Measurements from ENCODE around the gene OR1M1.

OR1M1 gene

GRCh38 chr19:9132422-9132821 lies 45.6 kb downstream of the OR1M1 start:
- no peaks in the 10 kb centered on the region for H3K9me3 ChIP-seq (ENCODE audit: control insufficient read depth, insufficient read depth, low read length)
- no peaks in the 10 kb centered on the region for H3F3A ChIP-seq (ENCODE audit: control insufficient read depth, insufficient read depth)
- no peaks in the 10 kb centered on the region for H3K4me1 ChIP-seq (ENCODE audit: control insufficient read depth, low read length)
- H3K4me3 ChIP-seq (ENCODE audit: low read length), result no peak overlapping the region
- H3K36me3 ChIP-seq (ENCODE audit: control insufficient read depth, low read length), result no peaks in the 10 kb centered on the region
- no peaks in the 10 kb centered on the region for H3K9me2 ChIP-seq (replicated peaks; ENCODE audit: control insufficient read depth, low read length)
- H3K4me2 ChIP-seq (ENCODE audit: low read length), result no peak overlapping the region
- no peaks in the 10 kb centered on the region for H4K20me1 ChIP-seq (ENCODE audit: control insufficient read depth, insufficient read depth, low read depth, low read length)
- H3K79me2 ChIP-seq (ENCODE audit: control insufficient read depth, low read length), result no peaks in the 10 kb centered on the region
- H3K27ac ChIP-seq (ENCODE audit: low read depth, low read length), result no peak overlapping the region
- TF ChIP-seq EZH2phosphoT487 (IDR thresholded peaks at IDR 0.05; ENCODE audit: borderline replicate concordance, low read length) (no peak), CTCF (IDR thresholded peaks at IDR 0.05; ENCODE audit: low read depth, low read length, poor library complexity, severe bottlenecking) (no peak)
- H3K27me3 ChIP-seq (ENCODE audit: control insufficient read depth, low read length), result no peaks in the 10 kb centered on the region

DNA sequence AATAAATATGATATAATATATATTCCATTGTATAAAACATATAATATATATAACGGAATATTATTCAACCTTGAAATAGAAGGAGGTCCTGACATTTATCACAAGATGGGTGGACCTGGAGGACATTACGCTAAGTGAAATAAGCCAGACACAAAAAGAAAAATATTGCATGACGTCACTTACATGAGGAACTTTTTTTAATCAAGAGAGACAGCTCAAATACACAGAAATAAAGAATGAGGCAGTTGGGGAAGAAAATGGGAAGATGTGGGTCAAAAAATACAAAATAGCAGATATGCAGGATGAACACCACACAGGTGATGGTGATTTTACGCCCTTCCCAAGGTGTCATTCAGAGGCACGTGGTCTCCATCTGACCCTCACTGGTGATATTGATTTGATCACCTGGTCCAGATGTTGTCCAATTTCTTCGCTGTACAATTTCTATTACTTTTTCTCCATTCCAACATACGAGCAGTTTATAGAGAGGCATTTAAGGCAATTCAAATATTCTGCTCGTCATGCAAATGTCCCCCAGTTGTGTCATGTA lies 52.8 kb downstream of the OR1M1 start:
- H3F3A ChIP-seq (ENCODE audit: control insufficient read depth, insufficient read depth), result no peaks in the 10 kb centered on the region

DNA sequence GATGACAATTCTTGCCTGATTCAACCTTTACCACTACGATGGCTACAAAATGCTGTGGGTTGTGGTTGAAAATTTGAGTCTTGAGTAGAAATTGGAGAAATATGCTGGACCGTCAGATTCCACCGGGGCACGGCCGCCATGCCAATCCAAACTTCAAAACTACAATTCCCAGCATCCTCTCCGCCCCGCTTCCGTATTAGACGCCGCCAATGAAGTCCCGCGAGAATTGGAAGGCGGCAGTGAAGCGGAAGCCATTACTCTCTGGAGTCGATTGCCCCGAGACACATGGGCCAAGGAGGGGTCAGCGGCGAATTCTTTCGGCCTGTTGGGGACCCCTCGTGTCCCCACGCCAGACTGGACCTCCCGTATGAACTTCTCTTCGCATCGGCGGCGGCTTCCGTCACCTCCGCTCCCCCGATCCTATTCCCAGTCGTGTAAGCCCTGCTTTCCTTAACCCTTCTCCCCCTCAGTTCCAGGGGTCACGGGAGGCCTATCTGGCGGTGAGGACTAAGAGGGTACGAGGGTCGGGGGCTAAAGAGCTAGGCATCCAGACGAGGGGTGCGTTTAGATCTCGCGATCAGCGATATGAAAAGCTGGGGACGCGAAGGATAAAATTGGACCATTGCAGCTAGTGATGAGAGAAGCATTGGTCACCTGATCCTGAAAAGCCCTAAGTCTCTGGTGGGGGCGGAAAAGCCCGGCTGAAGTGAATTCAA lies 53.5 kb downstream of the OR1M1 start, which contains the start of gene ZNF317:
Gene ZNF317 (plus strand): TSS at position 239 of the 716 bp plus-strand sequence. CDS start 15,620 bp downstream, outside the sequence.
- Histone ChIP-seq H3K4me3 (ENCODE audit: low read length) (peak within 1 kb of the TSS; percentile 99), H3K9me2 (replicated peaks; ENCODE audit: control insufficient read depth, low read length) (no peaks in the 10 kb centered on the region), H3F3A (ENCODE audit: control insufficient read depth, insufficient read depth) (no peaks in the 10 kb centered on the region), H3K4me2 (ENCODE audit: low read length) (peak within 1 kb of the TSS; percentile 91), H3K27me3 (ENCODE audit: control insufficient read depth, low read length) (no peaks in the 10 kb centered on the region), H3K9me3 (ENCODE audit: control insufficient read depth, insufficient read depth, low read length) (peaks cover 26% of the 10 kb centered on the region), H3K4me1 (ENCODE audit: control insufficient read depth, low read length) (peaks cover 19% of the 10 kb centered on the region), H4K20me1 (ENCODE audit: control insufficient read depth, insufficient read depth, low read depth, low read length) (no peaks in the 10 kb centered on the region), H3K79me2 (ENCODE audit: control insufficient read depth, low read length) (peaks cover 52% of the 10 kb centered on the region), H3K36me3 (ENCODE audit: control insufficient read depth, low read length) (peaks cover 43% of the 10 kb centered on the region), H3K27ac (ENCODE audit: low read depth, low read length) (peak within 1 kb of the TSS; percentile 51)
- TF ChIP-seq CTCF (IDR thresholded peaks at IDR 0.05; ENCODE audit: low read depth, low read length, poor library complexity, severe bottlenecking) (no peak), EZH2phosphoT487 (IDR thresholded peaks at IDR 0.05; ENCODE audit: borderline replicate concordance, low read length) (no peak)

More for the DNA sequence above, 52.8 kb downstream of the OR1M1 start:
- TF ChIP-seq EZH2phosphoT487 (IDR thresholded peaks at IDR 0.05; ENCODE audit: borderline replicate concordance, low read length) (no peak), CTCF (IDR thresholded peaks at IDR 0.05; ENCODE audit: low read depth, low read length, poor library complexity, severe bottlenecking) (no peak)
- Histone ChIP-seq H3K36me3 (ENCODE audit: control insufficient read depth, low read length) (peaks cover 37% of the 10 kb centered on the region), H3K79me2 (ENCODE audit: control insufficient read depth, low read length) (peaks cover 46% of the 10 kb centered on the region), H3K4me2 (ENCODE audit: low read length) (peak overlapping the region; percentile 91), H3K27ac (ENCODE audit: low read depth, low read length) (no peak overlapping the region), H3K4me3 (ENCODE audit: low read length) (peak overlapping the region; percentile 99), H3K9me3 (ENCODE audit: control insufficient read depth, insufficient read depth, low read length) (peaks cover 20% of the 10 kb centered on the region), H3K27me3 (ENCODE audit: control insufficient read depth, low read length) (no peaks in the 10 kb centered on the region), H3K9me2 (replicated peaks; ENCODE audit: control insufficient read depth, low read length) (no peaks in the 10 kb centered on the region), H3K4me1 (ENCODE audit: control insufficient read depth, low read length) (peaks cover 19% of the 10 kb centered on the region), H4K20me1 (ENCODE audit: control insufficient read depth, insufficient read depth, low read depth, low read length) (no peaks in the 10 kb centered on the region)

All from DOHH2 (cell line).